Erythroblast (primary cell): ENCODE measurements around the gene CDKN2B-AS1.

Experiments
- GATA1 ChIP-seq: IDR thresholded peaks from 2 replicates; pipeline ENCODE4 v1.6.1; 2011; ENCODE audit warnings: low read depth, mild to moderate bottlenecking, control low read depth, low read length, moderate library complexity
- POLR2A ChIP-seq: IDR thresholded peaks from 2 replicates; pipeline ENCODE4 v1.6.1; 2011; ENCODE audit warnings: mild to moderate bottlenecking, low read length

- TF ChIP-seq POLR2A (no peak), GATA1 (no peak)
These were observed 134.5 kb downstream of the CDKN2B-AS1 start for GRCh38 chr9:22129133-22129532.
